B cell (primary cell): ENCODE results near the gene LRRC75B.
"Not testable (repeated sequence)": the region's sequence is repeated elsewhere in the genome, so short reads cannot be mapped to it uniquely, and the experiment has no call there.

ENCODE experiments used
- EZH2 ChIP-seq: IDR thresholded peaks from 2 replicates; pipeline ENCODE4 v1.6.1; 2012; ENCODE audit warnings: borderline replicate concordance, low read depth, mild to moderate bottlenecking, moderate library complexity, low read length; ENCODE audit not compliant: insufficient read depth, poor library complexity, severe bottlenecking
- TF ChIP-seq, protein P1 (sequence below): fragments of 200-600 bp; IDR thresholded peaks from one replicate; pipeline ENCODE4 v1.8.0; 2022; ENCODE audit warnings: antibody characterized with exemption, mild to moderate bottlenecking

GRCh38 chr22:24630812-24631427 lies 38.0 kb upstream of the LRRC75B start:
- TF ChIP-seq EZH2, result not testable (repeated sequence)
- TF ChIP-seq, protein P1, sequence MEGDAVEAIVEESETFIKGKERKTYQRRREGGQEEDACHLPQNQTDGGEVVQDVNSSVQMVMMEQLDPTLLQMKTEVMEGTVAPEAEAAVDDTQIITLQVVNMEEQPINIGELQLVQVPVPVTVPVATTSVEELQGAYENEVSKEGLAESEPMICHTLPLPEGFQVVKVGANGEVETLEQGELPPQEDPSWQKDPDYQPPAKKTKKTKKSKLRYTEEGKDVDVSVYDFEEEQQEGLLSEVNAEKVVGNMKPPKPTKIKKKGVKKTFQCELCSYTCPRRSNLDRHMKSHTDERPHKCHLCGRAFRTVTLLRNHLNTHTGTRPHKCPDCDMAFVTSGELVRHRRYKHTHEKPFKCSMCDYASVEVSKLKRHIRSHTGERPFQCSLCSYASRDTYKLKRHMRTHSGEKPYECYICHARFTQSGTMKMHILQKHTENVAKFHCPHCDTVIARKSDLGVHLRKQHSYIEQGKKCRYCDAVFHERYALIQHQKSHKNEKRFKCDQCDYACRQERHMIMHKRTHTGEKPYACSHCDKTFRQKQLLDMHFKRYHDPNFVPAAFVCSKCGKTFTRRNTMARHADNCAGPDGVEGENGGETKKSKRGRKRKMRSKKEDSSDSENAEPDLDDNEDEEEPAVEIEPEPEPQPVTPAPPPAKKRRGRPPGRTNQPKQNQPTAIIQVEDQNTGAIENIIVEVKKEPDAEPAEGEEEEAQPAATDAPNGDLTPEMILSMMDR, result not testable (repeated sequence)
